Activated CD4-positive, alpha-beta T cell treated with anti-CD3 and anti-CD28 coated beads, Interleukin-2, amount 10 ng/mL, durations not matched to agents 7 days and 5 days (primary cell): Measurements from ENCODE around the gene NLGN3. TPM values are rescaled to one million over a fixed set of nuclear protein-coding genes. Genes with fewer than 3 reads are reported as not detected.
A peak's percentile ranks its signal among the peaks of the same experiment; 100 is the strongest.
"Not testable (repeated sequence)": the region's sequence is repeated elsewhere in the genome, so short reads cannot be mapped to it uniquely, and the experiment has no call there.

Experiments used
- CTCF ChIA-PET: fragments of 350-600 bp; sonication (Branson Sonifier 250); formaldehyde crosslinking; loops from one replicate; lab custom pipeline; 2021; ENCODE audit warnings: antibody characterized with exemption; lab: Charles Lee
- POLR2A ChIA-PET: fragments of 350-600 bp; sonication (Branson Sonifier 250); formaldehyde crosslinking; loops from one replicate; lab custom pipeline; 2021; ENCODE audit warnings: antibody characterized with exemption; lab: Charles Lee
- DNase-seq: peaks from one replicate; pipeline ENCODE4 v3.0.0-alpha.2; 2020
- H3K27ac Mint-ChIP-seq: one replicate; pipeline ENCODE4 v1.8.0; 2021; ENCODE audit warnings: mild to moderate bottlenecking, moderate library complexity, mixed read lengths
- H3K27me3 Mint-ChIP-seq: one replicate; pipeline ENCODE4 v1.8.0; 2021; ENCODE audit warnings: mixed read lengths
- H3K36me3 Mint-ChIP-seq: one replicate; pipeline ENCODE4 v1.8.0; 2021; ENCODE audit warnings: low read depth, mixed read lengths
- H3K4me1 Mint-ChIP-seq: one replicate; pipeline ENCODE4 v1.8.0; 2021; ENCODE audit warnings: mixed read lengths
- H3K4me3 Mint-ChIP-seq: one replicate; pipeline ENCODE4 v1.8.0; 2021; ENCODE audit warnings: mild to moderate bottlenecking, moderate library complexity, mixed read lengths
- H3K9me3 Mint-ChIP-seq: one replicate; pipeline ENCODE4 v1.8.0; 2021; ENCODE audit warnings: mixed read lengths
- total RNA-seq, 2 experiments: library from RNA; stranded (reverse); gene quantifications; one replicate each; pipeline ENCODE4 v1.2.3, GENCODE V29; 2021

NLGN3 gene
- total RNA-seq, 2 experiments from 2014 or later: 0.98 to 1.6 TPM

- H3K27me3 Mint-ChIP-seq: no peaks in the 10 kb centered on the region
- DNase-seq: peak; percentile 49
- H3K4me3 Mint-ChIP-seq: no peak overlapping the region
- CTCF ChIA-PET: interaction anchor here (1.3 kb wide), 1 partner anchor 32 kb away, joined by 4 read pairs; no protein-coding TSS in a partner anchor
- no peak overlapping the region for H3K27ac Mint-ChIP-seq
- peaks cover 16% of the 10 kb centered on the region for H3K4me1 Mint-ChIP-seq
- no peaks in the 10 kb centered on the region for H3K9me3 Mint-ChIP-seq
- H3K36me3 Mint-ChIP-seq: peaks cover 15% of the 10 kb centered on the region
- POLR2A ChIA-PET: no interaction called here
Observed at GRCh38 chrX:71178908-71179307, 34.3 kb downstream of the NLGN3 start.

DNA sequence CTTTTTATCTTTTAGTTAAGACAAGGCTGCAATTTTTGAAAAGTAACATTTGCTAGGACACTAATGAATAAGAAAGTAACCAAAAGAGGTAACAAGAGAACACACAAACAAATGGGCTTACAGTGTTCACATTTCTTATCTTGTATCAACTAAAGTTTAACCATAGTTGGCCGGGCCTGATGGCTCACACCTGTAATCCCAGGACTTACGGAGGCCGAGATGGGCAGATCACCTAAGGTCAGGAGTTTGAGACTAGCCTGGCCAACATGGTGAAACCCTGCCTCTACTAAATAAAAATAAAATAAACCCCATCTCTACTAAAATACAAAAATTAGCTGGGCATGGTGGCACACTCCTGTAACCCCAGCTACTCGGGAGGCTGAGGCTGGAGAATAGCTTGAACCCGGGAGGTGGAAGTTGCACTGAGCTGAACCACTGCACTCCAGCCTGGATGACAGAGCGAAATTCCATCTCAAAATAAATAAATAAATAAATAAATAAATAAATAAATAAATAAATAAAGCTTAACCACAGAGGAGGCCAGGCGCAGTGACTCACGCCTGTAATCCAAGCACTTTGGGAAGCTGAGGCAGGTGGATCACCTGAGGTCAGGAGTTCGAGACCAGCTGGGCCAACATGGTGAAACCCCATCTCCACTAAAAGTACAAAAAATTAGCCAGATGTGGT is 36.1 kb downstream of the NLGN3 start:
- DNase-seq, H3K4me3 Mint-ChIP-seq, H3K9me3 Mint-ChIP-seq, POLR2A ChIA-PET, H3K27me3 Mint-ChIP-seq: not testable (repeated sequence)
- CTCF ChIA-PET: interaction anchor here (1.0 to 1.4 kb wide), 3 partner anchors 14 to 61 kb away, joined by 3 to 4 read pairs (median 3); no protein-coding TSS in a partner anchor
- peaks cover 10% of the 10 kb centered on the region for H3K36me3 Mint-ChIP-seq
- H3K27ac Mint-ChIP-seq: peak overlapping the region; percentile 99
- peaks cover 27% of the 10 kb centered on the region for H3K4me1 Mint-ChIP-seq

DNA sequence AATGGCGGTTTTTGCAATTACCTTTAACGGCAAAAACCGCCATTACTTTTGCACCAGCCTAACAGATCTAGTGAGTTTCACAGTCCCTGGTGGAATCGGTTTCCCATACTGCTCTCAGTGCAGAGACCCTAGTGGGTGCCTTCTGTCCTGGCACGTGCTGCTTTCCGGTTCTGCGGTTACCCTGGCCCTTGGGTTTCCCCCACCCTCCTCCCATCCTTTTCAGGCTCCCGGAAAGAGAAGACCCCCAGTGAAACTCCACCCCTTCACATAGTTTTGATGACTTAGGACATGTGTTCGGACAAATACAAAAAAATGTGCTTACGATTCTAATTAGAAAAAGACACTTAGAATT is 36.9 kb downstream of the NLGN3 start:
- H3K27ac Mint-ChIP-seq: peak overlapping the region; percentile 99
- H3K9me3 Mint-ChIP-seq: no peaks in the 10 kb centered on the region
- CTCF ChIA-PET: interaction anchor here (0.6 to 1.3 kb wide), 4 partner anchors 15 to 760 kb away, joined by 3 to 5 read pairs (median 4); no protein-coding TSS in a partner anchor
- H3K36me3 Mint-ChIP-seq: peaks cover 12% of the 10 kb centered on the region
- peak overlapping the region; percentile 84 for H3K4me3 Mint-ChIP-seq
- peaks cover 27% of the 10 kb centered on the region for H3K4me1 Mint-ChIP-seq
- peak; percentile 46 for DNase-seq
- H3K27me3 Mint-ChIP-seq: no peaks in the 10 kb centered on the region
- POLR2A ChIA-PET: interaction anchor here (1.1 kb wide), 1 partner anchor 102 kb away, joined by 5 read pairs; the partner anchor contains the start of gene NONO

GRCh38 chrX:71181910-71182799 is 37.5 kb downstream of the NLGN3 start:
- POLR2A ChIA-PET: interaction anchor here (0.5 to 1.1 kb wide), 4 partner anchors 9 to 101 kb away, joined by 3 to 5 read pairs (median 4); partner anchors contain the start of gene NONO
- H3K36me3 Mint-ChIP-seq: peaks cover 13% of the 10 kb centered on the region

DNA sequence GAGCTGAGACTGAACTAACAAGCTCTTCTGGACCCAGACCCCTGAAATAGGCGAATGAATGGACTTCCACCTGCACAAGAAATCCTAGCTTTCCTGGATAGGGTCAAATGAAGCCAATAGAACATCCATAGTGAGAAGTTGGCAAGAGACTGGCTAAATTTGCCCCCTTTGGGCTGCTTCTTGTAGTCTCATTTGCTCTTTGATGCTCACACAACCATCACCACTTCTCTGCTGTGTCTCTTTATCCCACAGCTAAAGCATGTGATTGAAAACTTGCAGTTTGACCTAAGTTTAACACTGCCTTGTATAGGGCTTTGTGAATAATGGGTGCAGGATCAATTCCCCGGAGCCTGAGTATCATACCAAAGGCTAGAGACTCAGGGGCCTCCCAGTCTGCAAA is 38.2 kb downstream of the NLGN3 start:
- no peaks in the 10 kb centered on the region for H3K27me3 Mint-ChIP-seq
- DNase-seq: no peak
- peaks cover 13% of the 10 kb centered on the region for H3K36me3 Mint-ChIP-seq
- ChIA-PET POLR2A (no interaction called here), CTCF (interaction anchor here (0.6 to 1.3 kb wide), 3 partner anchors 14 to 53 kb away, joined by 3 to 5 read pairs (median 4); no protein-coding TSS in a partner anchor)
- peak overlapping the region; percentile 99 for H3K27ac Mint-ChIP-seq
- peak overlapping the region; percentile 84 for H3K4me3 Mint-ChIP-seq
- no peaks in the 10 kb centered on the region for H3K9me3 Mint-ChIP-seq
- H3K4me1 Mint-ChIP-seq: peaks cover 27% of the 10 kb centered on the region

More at GRCh38 chrX:71181910-71182799, 37.5 kb downstream of the NLGN3 start:
- peak overlapping the region; percentile 99 for H3K27ac Mint-ChIP-seq
- peak; percentile 88 for DNase-seq
- peaks cover 27% of the 10 kb centered on the region for H3K4me1 Mint-ChIP-seq
- peak overlapping the region; percentile 84 for H3K4me3 Mint-ChIP-seq
- CTCF ChIA-PET: interaction anchor here (0.6 to 1.3 kb wide), 6 partner anchors 15 to 761 kb away, joined by 3 to 5 read pairs (median 4); no protein-coding TSS in a partner anchor
- H3K27me3 Mint-ChIP-seq: no peaks in the 10 kb centered on the region
- H3K9me3 Mint-ChIP-seq: no peaks in the 10 kb centered on the region

GRCh38 chrX:71183341-71183740 is 38.7 kb downstream of the NLGN3 start:
- Mint-ChIP-seq H3K9me3 (no peaks in the 10 kb centered on the region), H3K4me1 (peaks cover 27% of the 10 kb centered on the region), H3K27me3 (no peaks in the 10 kb centered on the region), H3K4me3 (no peak overlapping the region), H3K27ac (no peak overlapping the region), H3K36me3 (peaks cover 10% of the 10 kb centered on the region)
- ChIA-PET POLR2A (no interaction called here), CTCF (no interaction called here)
- DNase-seq: no peak

DNA sequence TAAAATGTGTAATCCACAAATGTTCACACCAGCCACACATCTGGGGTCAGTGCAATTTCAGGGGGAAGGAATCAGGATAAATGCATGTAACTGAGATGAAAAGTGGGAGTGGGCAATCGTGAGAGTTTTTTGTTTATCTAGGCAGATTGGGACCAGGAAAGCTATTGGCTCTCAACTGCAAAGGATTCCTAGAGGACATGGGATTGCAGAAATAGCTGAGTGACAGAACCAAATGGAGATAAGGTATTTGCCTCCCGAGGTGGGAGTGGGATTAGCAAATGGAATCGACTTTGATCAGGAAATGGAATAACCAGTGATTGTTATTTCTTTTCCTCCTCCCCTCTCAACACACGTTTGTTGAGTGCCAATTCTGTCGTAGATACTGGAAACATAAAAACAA is 39.5 kb downstream of the NLGN3 start:
- ChIA-PET CTCF (no interaction called here), POLR2A (no interaction called here)
- Mint-ChIP-seq H3K27ac (no peak overlapping the region), H3K9me3 (no peaks in the 10 kb centered on the region), H3K36me3 (peaks cover 8% of the 10 kb centered on the region), H3K27me3 (no peaks in the 10 kb centered on the region), H3K4me1 (peaks cover 24% of the 10 kb centered on the region), H3K4me3 (no peak overlapping the region)
- no peak for DNase-seq

- CTCF ChIA-PET: interaction anchor here (0.6 to 1.4 kb wide), 3 partner anchors 13 to 144 kb away, joined by 3 to 4 read pairs (median 3); no protein-coding TSS in a partner anchor
- H3K36me3 Mint-ChIP-seq: peaks cover 8% of the 10 kb centered on the region
- no peak for DNase-seq
- POLR2A ChIA-PET: no interaction called here
- H3K27ac Mint-ChIP-seq: peak overlapping the region; percentile 57
- no peak overlapping the region for H3K4me3 Mint-ChIP-seq
- H3K4me1 Mint-ChIP-seq: peaks cover 24% of the 10 kb centered on the region
- no peaks in the 10 kb centered on the region for H3K27me3 Mint-ChIP-seq
- H3K9me3 Mint-ChIP-seq: no peaks in the 10 kb centered on the region
Observed at GRCh38 chrX:71184803-71185495, 40.3 kb downstream of the NLGN3 start.

DNA sequence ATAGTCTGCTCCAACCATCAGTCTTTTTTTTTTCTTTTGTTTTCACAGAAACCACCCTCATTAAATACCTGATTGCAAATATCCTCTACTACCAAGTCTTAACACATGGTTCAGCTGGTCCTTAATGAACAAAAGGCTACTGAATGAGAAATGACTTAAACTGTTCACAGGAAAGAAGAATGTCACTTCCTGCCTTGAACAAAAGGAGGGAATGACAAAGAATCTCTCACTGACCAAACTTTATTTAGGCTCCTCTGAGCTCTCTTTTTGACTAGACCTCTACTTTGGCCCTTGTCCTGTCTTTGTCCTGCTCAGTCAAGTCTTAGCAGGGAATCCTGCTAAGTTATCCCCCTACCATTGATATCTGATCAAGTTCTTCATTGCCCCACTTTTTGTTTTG is 46.6 kb downstream of the NLGN3 start:
- ChIA-PET POLR2A (interaction anchor here (0.7 kb wide), 1 partner anchor 9 kb away, joined by 3 read pairs; no protein-coding TSS in a partner anchor), CTCF (no interaction called here)
- no peak for DNase-seq
- Mint-ChIP-seq H3K9me3 (no peaks in the 10 kb centered on the region), H3K36me3 (peaks cover 13% of the 10 kb centered on the region), H3K27ac (no peak overlapping the region), H3K4me3 (no peak overlapping the region), H3K4me1 (peaks cover 25% of the 10 kb centered on the region), H3K27me3 (no peaks in the 10 kb centered on the region)

DNA sequence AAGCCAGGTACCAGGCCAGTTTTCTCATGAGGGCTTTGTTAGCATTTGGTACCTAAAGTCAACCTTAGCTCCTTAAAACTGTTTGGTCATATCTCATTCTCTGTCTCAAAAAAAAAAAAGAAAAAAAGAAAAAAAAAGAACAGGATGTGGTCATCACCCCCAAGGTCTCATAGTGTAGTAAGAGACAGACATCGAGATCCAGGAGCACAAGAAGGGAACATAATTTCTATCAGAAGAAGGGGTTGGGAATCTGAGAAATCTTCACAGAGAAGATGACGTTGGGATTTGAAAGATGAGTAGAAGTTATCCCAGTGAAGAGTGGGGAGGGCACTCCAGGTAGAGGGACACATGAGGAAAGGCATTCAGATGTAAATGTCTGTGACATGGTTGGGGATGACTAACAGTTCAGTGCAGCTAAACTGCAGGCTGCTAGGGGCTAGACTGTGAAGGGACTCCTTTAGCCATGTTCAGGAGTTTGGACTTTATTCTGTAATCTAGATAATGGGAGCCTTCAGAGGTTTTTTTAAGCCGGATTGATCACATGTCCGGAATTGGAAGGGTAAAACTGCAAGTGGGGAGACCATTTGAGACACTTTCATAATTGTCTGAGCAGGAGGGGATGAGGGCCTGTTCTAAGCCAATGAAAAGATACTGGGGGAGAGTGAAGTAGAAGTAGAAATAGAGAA is 51.5 kb downstream of the NLGN3 start:
- Mint-ChIP-seq H3K9me3 (no peaks in the 10 kb centered on the region), H3K27ac (peak overlapping the region; percentile 88), H3K36me3 (peaks cover 4% of the 10 kb centered on the region), H3K4me3 (peak overlapping the region; percentile 78), H3K27me3 (no peaks in the 10 kb centered on the region), H3K4me1 (peaks cover 38% of the 10 kb centered on the region)
- POLR2A ChIA-PET: interaction anchor here (0.6 kb wide), 1 partner anchor 14 kb away, joined by 4 read pairs; no protein-coding TSS in a partner anchor
- CTCF ChIA-PET: interaction anchor here (0.6 to 1.4 kb wide), 2 partner anchors 14 kb away, joined by 3 to 5 read pairs; no protein-coding TSS in a partner anchor
- DNase-seq: no peak

GRCh38 chrX:71198066-71198465 is 53.4 kb downstream of the NLGN3 start:
- no peaks in the 10 kb centered on the region for H3K27me3 Mint-ChIP-seq
- ChIA-PET CTCF (interaction anchor here (0.6 to 2.0 kb wide), 6 partner anchors 13 to 252 kb away, joined by 3 to 6 read pairs (median 4); no protein-coding TSS in a partner anchor), POLR2A (interaction anchor here (1.1 kb wide), 1 partner anchor 85 kb away, joined by 7 read pairs; the partner anchor contains the start of gene NONO)
- H3K4me1 Mint-ChIP-seq: peaks cover 30% of the 10 kb centered on the region
- H3K4me3 Mint-ChIP-seq: peak overlapping the region; percentile 91
- no peaks in the 10 kb centered on the region for H3K36me3 Mint-ChIP-seq
- no peak for DNase-seq
- H3K9me3 Mint-ChIP-seq: no peaks in the 10 kb centered on the region
- peak overlapping the region; percentile 91 for H3K27ac Mint-ChIP-seq
